ENCODE results near the gene NTSR1.

The NTSR1 gene

GRCh38 chr20:62695448-62696414 is 12.9 kb upstream of the NTSR1 start:
- no peak for DNase-seq

GRCh38 chr20:62696434-62696957 is 12.1 kb upstream of the NTSR1 start:
- no peak for DNase-seq

- DNase-seq = no peak
These were observed 11.6 kb upstream of the NTSR1 start for GRCh38 chr20:62696989-62697388.

GRCh38 chr20:62697468-62697912 is 11.1 kb upstream of the NTSR1 start:
- DNase-seq = no peak

GRCh38 chr20:62698231-62698630 is 10.4 kb upstream of the NTSR1 start:
- no peak for DNase-seq

- DNase-seq = no peak
These were observed 9.3 kb upstream of the NTSR1 start for GRCh38 chr20:62699296-62699695.

GRCh38 chr20:62699741-62700140 is 8.9 kb upstream of the NTSR1 start:
- no peak for DNase-seq

- no peak for DNase-seq
These were observed 8.2 kb upstream of the NTSR1 start for GRCh38 chr20:62700261-62700930.

GRCh38 chr20:62701161-62702012 is 7.2 kb upstream of the NTSR1 start:
- DNase-seq = no peak

- DNase-seq = no peak
These were observed 6.7 kb upstream of the NTSR1 start for GRCh38 chr20:62702013-62702300.

- no peak for DNase-seq
These were observed 5.5 kb upstream of the NTSR1 start for GRCh38 chr20:62702895-62703852.

GRCh38 chr20:62703853-62704228 is 4.8 kb upstream of the NTSR1 start:
- DNase-seq = no peak

GRCh38 chr20:62704341-62704948 is 4.2 kb upstream of the NTSR1 start:
- peak; percentile 50 for DNase-seq

- DNase-seq = no peak
These were observed 3.0 kb upstream of the NTSR1 start for GRCh38 chr20:62705627-62706026.

GRCh38 chr20:62706344-62706743 is 2.3 kb upstream of the NTSR1 start:
- DNase-seq = no peak

- no peak for DNase-seq
These were observed 1.8 kb upstream of the NTSR1 start for GRCh38 chr20:62706857-62707256.

- no peak for DNase-seq
These were observed 1.2 kb upstream of the NTSR1 start for GRCh38 chr20:62707276-62707920.

GRCh38 chr20:62707921-62708521 is 615 bp upstream of the NTSR1 start:
- no peak for DNase-seq

GRCh38 chr20:62709537-62709905 is 885 bp downstream of the NTSR1 start:
- no peak for DNase-seq

- no peak for DNase-seq
These were observed 1.7 kb downstream of the NTSR1 start for GRCh38 chr20:62710221-62710885.
